Activated CD8-positive, alpha-beta T cell treated with anti-CD3 and anti-CD28 coated beads for 36 hours (primary cell): ENCODE results near the gene KIRREL3. TPM values are rescaled to one million over a fixed set of nuclear protein-coding genes. Genes with fewer than 3 reads are reported as not detected.

Source experiments
- ATAC-seq: fragments of 200-7000 bp; cut with Tn5 transposase; one replicate; pipeline ENCODE4 v1.10.0; 2021; ENCODE audit warnings: mild to moderate bottlenecking, moderate library complexity
- CTCF ChIA-PET: fragments of 350-600 bp; sonication (Branson Sonifier 250); formaldehyde crosslinking; loops from one replicate; lab custom pipeline; 2021; ENCODE audit warnings: antibody characterized with exemption; lab: Charles Lee
- POLR2A ChIA-PET: fragments of 350-600 bp; sonication (Branson Sonifier 250); formaldehyde crosslinking; loops from one replicate; lab custom pipeline; 2021; ENCODE audit warnings: antibody characterized with exemption; lab: Charles Lee
- DNase-seq: peaks from one replicate; pipeline ENCODE4 v3.0.0-alpha.2; 2020
- H3K27ac Mint-ChIP-seq: one replicate; pipeline ENCODE4 v1.8.0; 2021; ENCODE audit warnings: mild to moderate bottlenecking, mixed read lengths
- H3K27me3 Mint-ChIP-seq: one replicate; pipeline ENCODE4 v1.8.0; 2021; ENCODE audit warnings: mixed read lengths
- H3K36me3 Mint-ChIP-seq: one replicate; pipeline ENCODE4 v1.8.0; 2021; ENCODE audit warnings: low read depth, mixed read lengths
- H3K4me1 Mint-ChIP-seq: one replicate; pipeline ENCODE4 v1.8.0; 2021; ENCODE audit warnings: low read depth, mixed read lengths
- H3K4me3 Mint-ChIP-seq: one replicate; pipeline ENCODE4 v1.8.0; 2021; ENCODE audit warnings: mild to moderate bottlenecking, moderate library complexity, mixed read lengths
- H3K9me3 Mint-ChIP-seq: one replicate; pipeline ENCODE4 v1.8.0; 2021; ENCODE audit warnings: mixed read lengths
- CTCF ChIP-seq: fragments of 200-600 bp; IDR thresholded peaks from one replicate; pipeline ENCODE4 v1.8.0; 2022; ENCODE audit warnings: antibody characterized with exemption, mild to moderate bottlenecking
- intact Hi-C: fragments of 100-400 bp; cut with micrococcal nuclease; formaldehyde crosslinking; loops from one replicate; pipeline ENCODE4 v1.10.0; 2022
- total RNA-seq, 2 experiments: library from RNA; stranded (reverse); gene quantifications; one replicate each; pipeline ENCODE4 v1.2.3, GENCODE V29; 2021

The KIRREL3 gene
- total RNA-seq, 2 experiments from 2014 or later: not detected

GRCh38 chr11:126440792-126441514 lies 559.6 kb downstream of the KIRREL3 start:
- DNase-seq (peak; percentile 80), ATAC-seq (peak; percentile 94)
- no peaks in the 10 kb centered on the region for H3K9me3 Mint-ChIP-seq
- CTCF ChIA-PET: interaction anchor here (0.6 to 4.6 kb wide), 23 partner anchors 11 to 905 kb away, joined by 3 to 76 read pairs (median 3); no protein-coding TSS in a partner anchor
- intact Hi-C loops: loop anchor here (1.0 to 10.0 kb wide), 2 partner anchors 39 to 554 kb away; no protein-coding TSS in a partner anchor
- peaks cover 4% of the 10 kb centered on the region for H3K4me1 Mint-ChIP-seq
- peaks cover 8% of the 10 kb centered on the region for H3K27me3 Mint-ChIP-seq
- peak; percentile 96 for TF ChIP-seq CTCF
- no peaks in the 10 kb centered on the region for H3K36me3 Mint-ChIP-seq
- H3K4me3 Mint-ChIP-seq: no peak overlapping the region
- no peak overlapping the region for H3K27ac Mint-ChIP-seq
- POLR2A ChIA-PET: interaction anchor here (0.6 kb wide), 1 partner anchor 39 kb away, joined by 3 read pairs; no protein-coding TSS in a partner anchor

GRCh38 chr11:126440276-126440675 lies 560.3 kb downstream of the KIRREL3 start:
- intact Hi-C loops: loop anchor here (10.0 kb wide), 1 partner anchor 555 kb away; no protein-coding TSS in a partner anchor
- Mint-ChIP-seq H3K36me3 (no peaks in the 10 kb centered on the region), H3K27ac (no peak overlapping the region), H3K4me1 (peaks cover 4% of the 10 kb centered on the region), H3K4me3 (no peak overlapping the region), H3K27me3 (peaks cover 8% of the 10 kb centered on the region), H3K9me3 (no peaks in the 10 kb centered on the region)
- no peak for ATAC-seq
- CTCF ChIA-PET: interaction anchor here (0.7 to 4.6 kb wide), 17 partner anchors 12 to 906 kb away, joined by 3 to 76 read pairs (median 4); no protein-coding TSS in a partner anchor
- no peak for DNase-seq
- TF ChIP-seq CTCF: no peak
- POLR2A ChIA-PET: no interaction called here

GRCh38 chr11:126438691-126439090 lies 561.9 kb downstream of the KIRREL3 start:
- peaks cover 4% of the 10 kb centered on the region for H3K4me1 Mint-ChIP-seq
- TF ChIP-seq CTCF: no peak
- POLR2A ChIA-PET: no interaction called here
- no peak overlapping the region for H3K27ac Mint-ChIP-seq
- no peak for DNase-seq
- CTCF ChIA-PET: interaction anchor here (1.3 kb wide), 1 partner anchor 42 kb away, joined by 6 read pairs; no protein-coding TSS in a partner anchor
- no peaks in the 10 kb centered on the region for H3K36me3 Mint-ChIP-seq
- no peak overlapping the region for H3K4me3 Mint-ChIP-seq
- no peaks in the 10 kb centered on the region for H3K9me3 Mint-ChIP-seq
- peaks cover 8% of the 10 kb centered on the region for H3K27me3 Mint-ChIP-seq
- intact Hi-C loops: no loop called here
- ATAC-seq: no peak

GRCh38 chr11:126438272-126438671 lies 562.3 kb downstream of the KIRREL3 start:
- Mint-ChIP-seq H3K36me3 (no peaks in the 10 kb centered on the region), H3K4me1 (peaks cover 4% of the 10 kb centered on the region), H3K4me3 (no peak overlapping the region), H3K27ac (no peak overlapping the region), H3K9me3 (no peaks in the 10 kb centered on the region), H3K27me3 (peaks cover 8% of the 10 kb centered on the region)
- CTCF ChIA-PET: no interaction called here
- POLR2A ChIA-PET: no interaction called here
- ATAC-seq (no peak), DNase-seq (no peak)
- intact Hi-C loops: no loop called here
- no peak for TF ChIP-seq CTCF

- ChIA-PET POLR2A (no interaction called here), CTCF (no interaction called here)
- TF ChIP-seq CTCF: no peak
- no peak for ATAC-seq
- no peak for DNase-seq
- peaks cover 4% of the 10 kb centered on the region for H3K4me1 Mint-ChIP-seq
- H3K27me3 Mint-ChIP-seq: peaks cover 8% of the 10 kb centered on the region
- intact Hi-C loops: no loop called here
- H3K4me3 Mint-ChIP-seq: no peak overlapping the region
- no peaks in the 10 kb centered on the region for H3K36me3 Mint-ChIP-seq
- H3K9me3 Mint-ChIP-seq: no peaks in the 10 kb centered on the region
- H3K27ac Mint-ChIP-seq: no peak overlapping the region
Measured at GRCh38 chr11:126437731-126438130, 562.8 kb downstream of the KIRREL3 start.
